GM12873 (cell line): ENCODE data around the gene TBC1D22A.

ENCODE experiments used
- CTCF ChIP-seq: IDR thresholded peaks from 2 replicates; pipeline ENCODE4 v1.5.1; 2012; ENCODE audit warnings: low read depth, mild to moderate bottlenecking, moderate library complexity, low read length, control low read depth; ENCODE audit not compliant: insufficient read depth; ENCODE audit errors: missing control alignments

The TBC1D22A gene

GRCh38 chr22:47105085-47105484 lies 342.6 kb downstream of the TBC1D22A start:
- TF ChIP-seq CTCF, result no peak

- no peak for TF ChIP-seq CTCF
Observed at GRCh38 chr22:47106806-47107205, 344.4 kb downstream of the TBC1D22A start.

- TF ChIP-seq CTCF, result no peak
Observed at GRCh38 chr22:47107431-47107830, 345.0 kb downstream of the TBC1D22A start.

- TF ChIP-seq CTCF, result no peak
Observed at GRCh38 chr22:47110817-47111443, 348.5 kb downstream of the TBC1D22A start.

GRCh38 chr22:47111626-47112581 lies 349.5 kb downstream of the TBC1D22A start:
- TF ChIP-seq CTCF, result no peak

GRCh38 chr22:47112582-47112965 lies 350.1 kb downstream of the TBC1D22A start:
- no peak for TF ChIP-seq CTCF
